Measurements from ENCODE around the gene HRH4. TPM values are rescaled to one million over a fixed set of nuclear protein-coding genes. Genes with fewer than 3 reads are reported as not detected.

The HRH4 gene
- polyA plus RNA-seq (2012; ENCODE audit: insufficient read length, low read depth), result not detected

- no peak for TF ChIP-seq SIN3A (IDR thresholded peaks at IDR 0.05; ENCODE audit: borderline replicate concordance, insufficient read depth, low read length)
Observed at GRCh38 chr18:24460388-24460787, at the start of gene HRH4. Gene HRH4 (plus strand): TSS chr18:24460637. CDS start chr18:24460729, 92 bp downstream.

GRCh38 chr18:24413148-24413547 lies 47.3 kb upstream of the HRH4 start:
- TF ChIP-seq FOXP2 (optimal IDR thresholded peaks at IDR 0.05; ENCODE audit: borderline replicate concordance, extremely low read depth, extremely low read length, insufficient read depth), result no peak
- TF ChIP-seq TAF1 (IDR thresholded peaks at IDR 0.05; ENCODE audit: borderline replicate concordance, insufficient read depth, low read length), result no peak
- TF ChIP-seq POLR2AphosphoS5 (IDR thresholded peaks at IDR 0.05; ENCODE audit: low read depth, low read length), result no peak
- no peak for TF ChIP-seq SIN3A (IDR thresholded peaks at IDR 0.05; ENCODE audit: borderline replicate concordance, insufficient read depth, low read length)
- TF ChIP-seq REST (IDR thresholded peaks at IDR 0.05; ENCODE audit: insufficient read depth in 1 of 2, low read depth in 2 of 2, low read length in 2 of 2), result no peak

GRCh38 chr18:24414349-24415003 lies 46.0 kb upstream of the HRH4 start:
- TF ChIP-seq FOXP2 (optimal IDR thresholded peaks at IDR 0.05; ENCODE audit: borderline replicate concordance, extremely low read depth, extremely low read length, insufficient read depth) (no peak), TAF1 (IDR thresholded peaks at IDR 0.05; ENCODE audit: borderline replicate concordance, insufficient read depth, low read length) (no peak), SIN3A (IDR thresholded peaks at IDR 0.05; ENCODE audit: borderline replicate concordance, insufficient read depth, low read length) (no peak), REST (IDR thresholded peaks at IDR 0.05; ENCODE audit: insufficient read depth in 1 of 2, low read depth in 2 of 2, low read length in 2 of 2) (no peak), POLR2AphosphoS5 (IDR thresholded peaks at IDR 0.05; ENCODE audit: low read depth, low read length) (no peak)

GRCh38 chr18:24417480-24417879 lies 43.0 kb upstream of the HRH4 start:
- TF ChIP-seq POLR2AphosphoS5 (IDR thresholded peaks at IDR 0.05; ENCODE audit: low read depth, low read length) (no peak), TAF1 (IDR thresholded peaks at IDR 0.05; ENCODE audit: borderline replicate concordance, insufficient read depth, low read length) (no peak), FOXP2 (optimal IDR thresholded peaks at IDR 0.05; ENCODE audit: borderline replicate concordance, extremely low read depth, extremely low read length, insufficient read depth) (no peak), SIN3A (IDR thresholded peaks at IDR 0.05; ENCODE audit: borderline replicate concordance, insufficient read depth, low read length) (no peak), REST (IDR thresholded peaks at IDR 0.05; ENCODE audit: insufficient read depth in 1 of 2, low read depth in 2 of 2, low read length in 2 of 2) (no peak)

GRCh38 chr18:24420551-24420950 lies 39.9 kb upstream of the HRH4 start:
- TF ChIP-seq FOXP2 (optimal IDR thresholded peaks at IDR 0.05; ENCODE audit: borderline replicate concordance, extremely low read depth, extremely low read length, insufficient read depth) (no peak), SIN3A (IDR thresholded peaks at IDR 0.05; ENCODE audit: borderline replicate concordance, insufficient read depth, low read length) (no peak), REST (IDR thresholded peaks at IDR 0.05; ENCODE audit: insufficient read depth in 1 of 2, low read depth in 2 of 2, low read length in 2 of 2) (no peak), POLR2AphosphoS5 (IDR thresholded peaks at IDR 0.05; ENCODE audit: low read depth, low read length) (no peak), TAF1 (IDR thresholded peaks at IDR 0.05; ENCODE audit: borderline replicate concordance, insufficient read depth, low read length) (no peak)
